ENCODE results near the gene MIEF1. TPM values are rescaled to one million over a fixed set of nuclear protein-coding genes. Genes with fewer than 3 reads are reported as not detected.

MIEF1 gene
- total RNA-seq, 2 donors from 2014 or later = 24.0 to 38.6 TPM

GRCh38 chr22:39472570-39473556 lies 29.2 kb upstream of the MIEF1 start:
- H3K27ac ChIP-seq = no peak overlapping the region

DNA sequence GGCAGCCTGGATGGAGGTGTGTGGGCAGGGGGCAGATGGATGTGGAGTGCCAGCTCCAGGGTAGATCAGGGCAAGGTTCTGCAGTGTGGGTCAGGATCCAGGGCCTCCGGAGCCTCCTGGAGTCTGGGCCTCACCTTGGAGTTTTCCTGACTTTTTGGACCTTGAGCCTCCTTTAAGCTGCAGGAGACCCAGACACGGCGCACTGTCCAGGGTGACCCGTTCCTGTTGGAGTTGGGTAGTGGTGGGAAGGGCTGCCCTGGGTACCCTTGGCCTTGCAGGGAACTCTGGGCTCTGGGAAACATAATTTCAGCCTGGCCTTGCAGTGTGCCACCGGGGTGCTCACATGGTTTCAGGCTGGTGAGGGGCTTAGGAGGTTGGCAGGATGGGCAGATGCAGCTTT lies 28.2 kb upstream of the MIEF1 start:
- H3K27me3 ChIP-seq (replicated peaks; ENCODE audit: insufficient read depth) = no peaks in the 10 kb centered on the region
- 96% methylated on average over 5 of the region's 5 CpGs for WGBS
- TF ChIP-seq POLR2AphosphoS5 (IDR thresholded peaks at IDR 0.05) (no peak), CTCF (IDR thresholded peaks at IDR 0.05) (no peak)
- intact Hi-C loops (cut with DNase I) = no loop called here
- no peaks in the 10 kb centered on the region for H3K36me3 ChIP-seq
- H3K27ac ChIP-seq = no peak overlapping the region
- DNase-seq (ENCODE audit: low spot score) = no peak
- H3K4me3 ChIP-seq = no peak overlapping the region
- no peaks in the 10 kb centered on the region for H3K9me3 ChIP-seq
- no peaks in the 10 kb centered on the region for H3K4me1 ChIP-seq (replicated peaks)

More at GRCh38 chr22:39472570-39473556, 29.2 kb upstream of the MIEF1 start:
- Histone ChIP-seq H3K4me1 (replicated peaks) (no peaks in the 10 kb centered on the region), H3K36me3 (no peaks in the 10 kb centered on the region), H3K9me3 (no peaks in the 10 kb centered on the region), H3K4me3 (no peak overlapping the region), H3K27me3 (replicated peaks; ENCODE audit: insufficient read depth) (no peaks in the 10 kb centered on the region)
- intact Hi-C loops (cut with DNase I) = no loop called here
- WGBS = 75% methylated on average over 19 of the region's 19 CpGs
- no peak for DNase-seq (ENCODE audit: low spot score)
- TF ChIP-seq CTCF (IDR thresholded peaks at IDR 0.05) = no peak
- TF ChIP-seq POLR2AphosphoS5 (IDR thresholded peaks at IDR 0.05) = no peak

DNA sequence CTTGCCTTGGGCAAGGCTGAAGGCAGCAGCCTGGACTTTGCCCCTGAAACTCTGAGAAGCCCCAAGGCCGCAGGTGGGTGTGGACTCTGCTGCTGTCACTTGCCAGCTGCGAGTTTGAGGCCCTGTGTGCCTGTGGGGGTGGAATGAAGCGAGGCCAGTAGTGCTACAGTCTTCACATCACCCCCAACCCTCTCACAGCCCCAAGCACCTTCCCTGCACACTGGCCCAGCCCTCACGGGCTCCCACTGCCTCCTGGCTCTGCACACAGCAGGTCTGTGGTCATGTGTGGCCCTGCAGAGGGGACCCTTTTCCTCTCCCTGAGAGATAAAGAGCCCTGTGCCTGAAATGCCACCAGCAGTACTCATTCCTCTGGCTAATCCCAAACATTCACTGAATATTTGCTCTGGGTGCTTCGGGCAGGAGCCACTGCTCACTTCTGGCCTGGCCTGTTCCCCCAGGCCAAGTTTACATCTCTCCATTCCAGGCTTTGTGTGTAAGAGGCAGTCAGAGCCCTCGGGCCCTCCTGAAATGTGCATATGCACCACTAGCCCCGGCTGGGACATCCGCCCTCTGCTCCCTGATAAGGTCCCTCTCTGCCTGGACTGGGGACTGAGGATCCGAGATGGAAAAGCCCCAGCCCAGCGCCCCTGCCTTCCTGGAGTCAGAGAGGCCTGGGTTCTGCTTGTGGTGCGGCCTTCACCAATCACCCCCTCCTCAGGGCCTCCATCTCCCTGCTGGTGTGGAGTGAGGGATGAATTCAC lies 27.6 kb upstream of the MIEF1 start:
- no peak for TF ChIP-seq POLR2A (IDR thresholded peaks at IDR 0.05)
- no peak for TF ChIP-seq CTCF (IDR thresholded peaks at IDR 0.05)
- no peak for TF ChIP-seq POLR2AphosphoS5 (IDR thresholded peaks at IDR 0.05)
- H3K27me3 ChIP-seq (replicated peaks; ENCODE audit: insufficient read depth) = no peaks in the 10 kb centered on the region
- no peaks in the 10 kb centered on the region for H3K9me3 ChIP-seq
- no peaks in the 10 kb centered on the region for H3K4me1 ChIP-seq (replicated peaks)
- 74% methylated on average over 11 of the region's 11 CpGs for WGBS
- intact Hi-C loops (cut with DNase I) = no loop called here
- no peak overlapping the region for H3K27ac ChIP-seq
- no peaks in the 10 kb centered on the region for H3K36me3 ChIP-seq
- no peak overlapping the region for H3K4me3 ChIP-seq
- no peak for DNase-seq (ENCODE audit: low spot score)

DNA sequence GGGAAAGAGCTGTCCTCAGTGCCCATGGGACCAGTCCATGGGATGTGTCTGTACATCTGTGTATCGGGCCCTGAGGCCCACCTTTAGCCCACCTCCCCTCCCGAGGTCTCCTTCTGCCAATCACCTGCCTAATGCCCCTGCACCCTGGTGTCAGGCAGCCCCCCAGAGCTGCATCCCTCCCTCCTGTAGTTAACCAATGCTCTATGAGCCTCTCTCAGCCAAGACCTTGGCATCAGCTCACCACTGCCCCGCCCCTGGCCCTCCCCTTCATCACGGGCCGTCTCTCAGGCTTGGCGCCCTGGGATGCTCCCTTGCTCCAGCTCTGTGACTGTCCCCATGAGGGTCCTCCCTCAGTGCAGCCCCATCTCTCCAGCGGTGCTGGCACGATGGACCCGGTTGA lies 26.8 kb upstream of the MIEF1 start:
- no peaks in the 10 kb centered on the region for H3K27me3 ChIP-seq (replicated peaks; ENCODE audit: insufficient read depth)
- no peak overlapping the region for H3K4me3 ChIP-seq
- no peak for DNase-seq (ENCODE audit: low spot score)
- H3K27ac ChIP-seq = no peak overlapping the region
- no peaks in the 10 kb centered on the region for H3K9me3 ChIP-seq
- no peaks in the 10 kb centered on the region for H3K4me1 ChIP-seq (replicated peaks)
- no peaks in the 10 kb centered on the region for H3K36me3 ChIP-seq
- WGBS = 71% methylated on average over 9 of the region's 9 CpGs
- TF ChIP-seq CTCF (IDR thresholded peaks at IDR 0.05) (no peak), POLR2A (IDR thresholded peaks at IDR 0.05) (no peak), POLR2AphosphoS5 (IDR thresholded peaks at IDR 0.05) (no peak)
- intact Hi-C loops (cut with DNase I) = no loop called here

Data from prostate gland (tissue), 2 donors.